RCC 7860 (cell line): ENCODE results near the gene AGT.
"Not testable (repeated sequence)": the region's sequence is repeated elsewhere in the genome, so short reads cannot be mapped to it uniquely, and the experiment has no call there.

Experiments used
- DNase-seq: peaks from one replicate; pipeline ENCODE4 v3.0.0-alpha.2; 2015; ENCODE audit warnings: low spot score
- FAIRE-seq: peaks from 2 replicates; lab custom pipeline; 2012; peaks lifted over from hg19 to GRCh38; lab: Jason Lieb, UNC

The AGT gene

GRCh38 chr1:230708631-230709580 lies 5.0 kb downstream of the AGT start:
- DNase-seq (no peak), FAIRE-seq (no peak)

GRCh38 chr1:230707732-230708630 lies 5.9 kb downstream of the AGT start:
- FAIRE-seq, result no peak
- no peak for DNase-seq

- no peak for FAIRE-seq
- DNase-seq, result no peak
Observed at GRCh38 chr1:230706887-230707731, 6.8 kb downstream of the AGT start.

GRCh38 chr1:230706020-230706699 lies 7.8 kb downstream of the AGT start:
- no peak for FAIRE-seq
- DNase-seq, result no peak

- FAIRE-seq (no peak), DNase-seq (no peak)
Observed at GRCh38 chr1:230705289-230706019, 8.5 kb downstream of the AGT start.

- FAIRE-seq, result no peak
Observed at GRCh38 chr1:230704830-230705229, 9.1 kb downstream of the AGT start.

GRCh38 chr1:230703679-230704385 lies 10.1 kb downstream of the AGT start:
- DNase-seq (no peak), FAIRE-seq (no peak)

More at GRCh38 chr1:230704830-230705229, 9.1 kb downstream of the AGT start:
- no peak for DNase-seq

GRCh38 chr1:230702934-230703678 lies 10.8 kb downstream of the AGT start:
- no peak for FAIRE-seq

GRCh38 chr1:230701895-230702768 lies 11.8 kb downstream of the AGT start:
- no peak for FAIRE-seq

More at GRCh38 chr1:230702934-230703678, 10.8 kb downstream of the AGT start:
- DNase-seq, result no peak

GRCh38 chr1:230701434-230701833 lies 12.5 kb downstream of the AGT start:
- DNase-seq (no peak), FAIRE-seq (no peak)

More at GRCh38 chr1:230701895-230702768, 11.8 kb downstream of the AGT start:
- no peak for DNase-seq

GRCh38 chr1:230700132-230700531 lies 13.8 kb downstream of the AGT start:
- FAIRE-seq, result no peak
- DNase-seq, result no peak

- FAIRE-seq (no peak), DNase-seq (no peak)
Observed at GRCh38 chr1:230699716-230700115, 14.2 kb downstream of the AGT start.

GRCh38 chr1:230698964-230699363 lies 15.0 kb downstream of the AGT start:
- DNase-seq, result not testable (repeated sequence)

GRCh38 chr1:230698130-230698529 lies 15.8 kb downstream of the AGT start:
- FAIRE-seq, result no peak
- DNase-seq, result no peak

More at GRCh38 chr1:230698964-230699363, 15.0 kb downstream of the AGT start:
- not testable (repeated sequence) for FAIRE-seq

GRCh38 chr1:230696722-230697437 lies 17.0 kb downstream of the AGT start:
- FAIRE-seq, result no peak
- DNase-seq, result no peak

GRCh38 chr1:230696218-230696617 lies 17.7 kb downstream of the AGT start:
- FAIRE-seq (no peak), DNase-seq (no peak)
